WTC11 (cell line): ENCODE results near the gene ADAMTS5. TPM values are rescaled to one million over a fixed set of nuclear protein-coding genes. Genes with fewer than 3 reads are reported as not detected.

ENCODE experiments used
- ATAC-seq: fragments of 200-7000 bp; cut with Tn5 transposase; 2 replicates; pipeline ENCODE4 v1.10.0; 2021; ENCODE audit warnings: mild to moderate bottlenecking, moderate library complexity
- CTCF ChIA-PET: fragments of 300-600 bp; sonication (Branson Sonifier 250); formaldehyde crosslinking; loops from one replicate; lab custom pipeline; 2021; ENCODE audit warnings: antibody characterized with exemption; lab: Charles Lee
- POLR2A ChIA-PET: fragments of 350-600 bp; sonication (Branson Sonifier 250); formaldehyde crosslinking; loops from one replicate; lab custom pipeline; 2021; ENCODE audit warnings: antibody characterized with exemption; lab: Charles Lee
- DNase-seq: peaks from one replicate; pipeline ENCODE4 v3.0.0; 2021; ENCODE audit warnings: low spot score
- H3K27ac Mint-ChIP-seq: 2 replicates; pipeline ENCODE4 v1.8.0; 2021; ENCODE audit warnings: mixed read lengths
- H3K27me3 Mint-ChIP-seq: 2 replicates; pipeline ENCODE4 v1.8.0; 2021; ENCODE audit warnings: low read depth, mild to moderate bottlenecking, moderate library complexity, mixed read lengths
- H3K36me3 Mint-ChIP-seq: 2 replicates; pipeline ENCODE4 v1.8.0; 2021; ENCODE audit warnings: mixed read lengths
- H3K4me1 Mint-ChIP-seq: 2 replicates; pipeline ENCODE4 v1.8.0; 2022; ENCODE audit warnings: mixed read lengths
- H3K4me3 Mint-ChIP-seq: 2 replicates; pipeline ENCODE4 v1.8.0; 2021; ENCODE audit warnings: mild to moderate bottlenecking, moderate library complexity, mixed read lengths
- H3K9me3 Mint-ChIP-seq: 2 replicates; pipeline ENCODE4 v1.8.0; 2021; ENCODE audit warnings: mixed read lengths
- CTCF ChIP-seq: fragments of 200-600 bp; IDR thresholded peaks from 2 replicates; pipeline ENCODE4 v1.8.0; 2022; ENCODE audit warnings: antibody characterized with exemption
- ELF4 ChIP-seq: sonication (generic); formaldehyde crosslinking; IDR thresholded peaks from 2 replicates; pipeline ENCODE4 v1.8.1; 2022; ENCODE audit warnings: low read depth, mild to moderate bottlenecking, moderate library complexity, missing genetic modification reagents
- ERG ChIP-seq: fragments of 250-450 bp; sonication (Bioruptor Pico); IDR thresholded peaks from 2 replicates; pipeline ENCODE4 v1.8.0; 2021; ENCODE audit warnings: mild to moderate bottlenecking
- FOXJ3 ChIP-seq: sonication (generic); formaldehyde crosslinking; IDR thresholded peaks from 2 replicates; pipeline ENCODE4 v1.9.0; 2021; ENCODE audit warnings: missing genetic modification reagents, mild to moderate bottlenecking, borderline replicate concordance
- MLX ChIP-seq: sonication (generic); formaldehyde crosslinking; IDR thresholded peaks from 2 replicates; pipeline ENCODE4 v1.8.1; 2023; ENCODE audit warnings: mild to moderate bottlenecking, missing genetic modification reagents, moderate library complexity
- NR1H2 ChIP-seq: sonication (generic); formaldehyde crosslinking; IDR thresholded peaks from 2 replicates; pipeline ENCODE4 v1.9.0; 2021; ENCODE audit warnings: mild to moderate bottlenecking, moderate library complexity, missing genetic modification reagents
- NR2C2 ChIP-seq: sonication (generic); formaldehyde crosslinking; IDR thresholded peaks from 2 replicates; pipeline ENCODE4 v1.8.0; 2022; ENCODE audit warnings: mild to moderate bottlenecking, missing genetic modification reagents
- PRDM15 ChIP-seq: sonication (generic); formaldehyde crosslinking; IDR thresholded peaks from 2 replicates; pipeline ENCODE4 v1.8.0; 2022; ENCODE audit warnings: missing genetic modification reagents
- RELA ChIP-seq: sonication (generic); formaldehyde crosslinking; IDR thresholded peaks from 2 replicates; pipeline ENCODE4 v1.8.1; 2022; ENCODE audit warnings: missing genetic modification reagents, mild to moderate bottlenecking, borderline replicate concordance
- RORB ChIP-seq: fragments of 250-450 bp; sonication (Bioruptor Pico); IDR thresholded peaks from 2 replicates; pipeline ENCODE4 v1.9.0; 2021; ENCODE audit warnings: mild to moderate bottlenecking
- SP1 ChIP-seq: sonication (generic); formaldehyde crosslinking; conservative IDR thresholded peaks from 2 replicates; pipeline ENCODE4 v1.8.1; 2022; ENCODE audit warnings: missing genetic modification reagents
- ZNF138 ChIP-seq: sonication (generic); formaldehyde crosslinking; conservative IDR thresholded peaks from 2 replicates; pipeline ENCODE4 v1.8.1; 2022; ENCODE audit warnings: mild to moderate bottlenecking, moderate library complexity, missing genetic modification reagents
- ZNF219 ChIP-seq: sonication (generic); formaldehyde crosslinking; IDR thresholded peaks from 2 replicates; pipeline ENCODE4 v1.8.0; 2023; ENCODE audit warnings: missing genetic modification reagents, mild to moderate bottlenecking, borderline replicate concordance
- total RNA-seq: library from RNA; stranded (reverse); gene quantifications from 3 replicates; pipeline ENCODE4 v1.2.3, GENCODE V29; 2021
- TF ChIP-seq, protein P1 (sequence below): fragments of 250-450 bp; sonication (Bioruptor Pico); IDR thresholded peaks from 2 replicates; pipeline ENCODE4 v1.9.0; 2021; ENCODE audit warnings: moderate library complexity, mild to moderate bottlenecking, inconsistent platforms, borderline replicate concordance
- TF ChIP-seq, protein P2 (sequence below): sonication (generic); formaldehyde crosslinking; conservative IDR thresholded peaks from 2 replicates; pipeline ENCODE4 v1.8.1; 2023; ENCODE audit warnings: mild to moderate bottlenecking, low read depth, missing genetic modification reagents, moderate library complexity

The ADAMTS5 gene
- total RNA-seq, 1 experiment from 2014 or later, result 1.6 TPM

DNA sequence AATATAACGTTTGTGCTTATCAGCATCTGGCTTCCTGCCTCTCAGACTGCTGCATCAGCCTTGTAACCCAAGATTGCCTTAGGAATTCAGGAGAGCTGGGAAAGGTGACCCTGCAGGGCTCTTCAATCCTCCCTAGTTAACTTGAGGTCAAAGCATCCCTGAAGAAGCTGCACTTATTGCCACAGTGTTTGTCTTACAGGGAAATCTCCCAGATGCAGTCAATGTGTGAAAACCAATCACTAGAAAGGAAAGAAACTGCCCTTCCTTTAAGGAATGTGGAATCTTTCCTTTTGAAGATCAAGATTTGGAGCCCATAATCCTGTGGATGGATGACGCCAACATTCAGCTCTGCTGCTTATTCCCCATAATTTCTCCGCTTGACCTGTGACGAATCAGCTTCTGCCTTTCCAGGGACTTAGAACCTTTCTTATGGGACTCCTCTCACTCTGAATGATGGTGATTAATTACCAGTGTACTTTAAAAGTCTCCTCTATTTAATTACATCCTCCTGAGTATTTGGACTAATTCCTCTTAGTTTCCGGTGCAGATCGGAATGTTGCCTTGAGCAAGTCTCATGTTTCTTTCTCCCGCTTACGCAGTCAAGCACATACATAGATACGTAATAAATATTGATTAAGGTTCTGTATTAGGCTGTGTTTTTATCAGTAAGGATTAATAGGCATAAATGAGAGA is 14.4 kb downstream of the ADAMTS5 start (continued):
- TF ChIP-seq NR1H2 (CRISPR knock-in tag), result no peak
- TF ChIP-seq ZNF219 (CRISPR knock-in tag), result no peak
- no peak for TF ChIP-seq SP1 (CRISPR knock-in tag)

GRCh38 chr21:26949830-26950229 is 17.1 kb downstream of the ADAMTS5 start:
- Mint-ChIP-seq H3K27me3 (peaks cover 40% of the 10 kb centered on the region), H3K4me3 (no peak overlapping the region), H3K4me1 (peaks cover 37% of the 10 kb centered on the region), H3K36me3 (no peaks in the 10 kb centered on the region), H3K9me3 (no peaks in the 10 kb centered on the region), H3K27ac (no peak overlapping the region)
- TF ChIP-seq, protein P1, sequence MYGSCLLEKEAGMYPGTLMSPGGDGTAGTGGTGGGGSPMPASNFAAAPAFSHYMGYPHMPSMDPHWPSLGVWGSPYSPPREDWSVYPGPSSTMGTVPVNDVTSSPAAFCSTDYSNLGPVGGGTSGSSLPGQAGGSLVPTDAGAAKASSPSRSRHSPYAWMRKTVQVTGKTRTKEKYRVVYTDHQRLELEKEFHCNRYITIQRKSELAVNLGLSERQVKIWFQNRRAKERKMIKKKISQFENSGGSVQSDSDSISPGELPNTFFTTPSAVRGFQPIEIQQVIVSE, result no peak
- no peak for TF ChIP-seq PRDM15 (CRISPR knock-in tag)
- TF ChIP-seq ZNF219 (CRISPR knock-in tag), result no peak
- no peak for TF ChIP-seq MLX (CRISPR knock-in tag)
- TF ChIP-seq ZNF138 (CRISPR knock-in tag), result no peak
- TF ChIP-seq, protein P2, sequence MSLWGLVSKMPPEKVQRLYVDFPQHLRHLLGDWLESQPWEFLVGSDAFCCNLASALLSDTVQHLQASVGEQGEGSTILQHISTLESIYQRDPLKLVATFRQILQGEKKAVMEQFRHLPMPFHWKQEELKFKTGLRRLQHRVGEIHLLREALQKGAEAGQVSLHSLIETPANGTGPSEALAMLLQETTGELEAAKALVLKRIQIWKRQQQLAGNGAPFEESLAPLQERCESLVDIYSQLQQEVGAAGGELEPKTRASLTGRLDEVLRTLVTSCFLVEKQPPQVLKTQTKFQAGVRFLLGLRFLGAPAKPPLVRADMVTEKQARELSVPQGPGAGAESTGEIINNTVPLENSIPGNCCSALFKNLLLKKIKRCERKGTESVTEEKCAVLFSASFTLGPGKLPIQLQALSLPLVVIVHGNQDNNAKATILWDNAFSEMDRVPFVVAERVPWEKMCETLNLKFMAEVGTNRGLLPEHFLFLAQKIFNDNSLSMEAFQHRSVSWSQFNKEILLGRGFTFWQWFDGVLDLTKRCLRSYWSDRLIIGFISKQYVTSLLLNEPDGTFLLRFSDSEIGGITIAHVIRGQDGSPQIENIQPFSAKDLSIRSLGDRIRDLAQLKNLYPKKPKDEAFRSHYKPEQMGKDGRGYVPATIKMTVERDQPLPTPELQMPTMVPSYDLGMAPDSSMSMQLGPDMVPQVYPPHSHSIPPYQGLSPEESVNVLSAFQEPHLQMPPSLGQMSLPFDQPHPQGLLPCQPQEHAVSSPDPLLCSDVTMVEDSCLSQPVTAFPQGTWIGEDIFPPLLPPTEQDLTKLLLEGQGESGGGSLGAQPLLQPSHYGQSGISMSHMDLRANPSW (CRISPR knock-in tag), result no peak
- no peak for TF ChIP-seq CTCF
- TF ChIP-seq RORB (CRISPR knock-in tag), result no peak
- no peak for TF ChIP-seq NR2C2 (CRISPR knock-in tag)
- TF ChIP-seq ERG (CRISPR knock-in tag), result no peak
- TF ChIP-seq RELA, result no peak
- TF ChIP-seq FOXJ3 (CRISPR knock-in tag), result no peak
- no peak for TF ChIP-seq ELF4 (CRISPR knock-in tag)
- CTCF ChIA-PET, result interaction anchor here (1.8 kb wide), 1 partner anchor 12 kb away, joined by 8 read pairs; no protein-coding TSS in a partner anchor
- POLR2A ChIA-PET, result no interaction called here
- DNase-seq (no peak), ATAC-seq (no peak)
